ENCODE data around the gene LCN15.

LCN15 gene

GRCh38 chr9:136759001-136759400 is 5.3 kb downstream of the LCN15 start:
- no peak for ATAC-seq
- TF ChIP-seq, protein P1, sequence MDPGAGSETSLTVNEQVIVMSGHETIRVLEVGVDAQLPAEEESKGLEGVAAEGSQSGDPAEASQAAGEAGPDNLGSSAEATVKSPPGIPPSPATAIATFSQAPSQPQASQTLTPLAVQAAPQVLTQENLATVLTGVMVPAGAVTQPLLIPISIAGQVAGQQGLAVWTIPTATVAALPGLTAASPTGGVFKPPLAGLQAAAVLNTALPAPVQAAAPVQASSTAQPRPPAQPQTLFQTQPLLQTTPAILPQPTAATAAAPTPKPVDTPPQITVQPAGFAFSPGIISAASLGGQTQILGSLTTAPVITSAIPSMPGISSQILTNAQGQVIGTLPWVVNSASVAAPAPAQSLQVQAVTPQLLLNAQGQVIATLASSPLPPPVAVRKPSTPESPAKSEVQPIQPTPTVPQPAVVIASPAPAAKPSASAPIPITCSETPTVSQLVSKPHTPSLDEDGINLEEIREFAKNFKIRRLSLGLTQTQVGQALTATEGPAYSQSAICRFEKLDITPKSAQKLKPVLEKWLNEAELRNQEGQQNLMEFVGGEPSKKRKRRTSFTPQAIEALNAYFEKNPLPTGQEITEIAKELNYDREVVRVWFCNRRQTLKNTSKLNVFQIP (CRISPR knock-in tag; IDR thresholded peaks at IDR 0.05; ENCODE audit: borderline replicate concordance, low read depth) = no peak
- TF ChIP-seq ZNF565 (CRISPR knock-in tag; conservative IDR thresholded peaks at IDR 0.05; ENCODE audit: low read depth) (no peak), BACH2 (CRISPR knock-in tag; IDR thresholded peaks at IDR 0.05; ENCODE audit: borderline replicate concordance) (no peak), TOX (CRISPR knock-in tag; IDR thresholded peaks at IDR 0.05; ENCODE audit: borderline replicate concordance) (no peak), CSDC2 (CRISPR knock-in tag; IDR thresholded peaks at IDR 0.05) (no peak), ZFP30 (CRISPR knock-in tag; IDR thresholded peaks at IDR 0.05) (no peak), RARB (CRISPR knock-in tag; IDR thresholded peaks at IDR 0.05) (no peak), TCF4 (CRISPR knock-in tag; IDR thresholded peaks at IDR 0.05; ENCODE audit: borderline replicate concordance) (no peak), ISL1 (CRISPR knock-in tag; IDR thresholded peaks at IDR 0.05) (no peak), TSHZ2 (CRISPR knock-in tag; IDR thresholded peaks at IDR 0.05) (no peak), ZC3H10 (CRISPR knock-in tag; IDR thresholded peaks at IDR 0.05) (no peak), GLIS3 (CRISPR knock-in tag; IDR thresholded peaks at IDR 0.05) (no peak)

DNA sequence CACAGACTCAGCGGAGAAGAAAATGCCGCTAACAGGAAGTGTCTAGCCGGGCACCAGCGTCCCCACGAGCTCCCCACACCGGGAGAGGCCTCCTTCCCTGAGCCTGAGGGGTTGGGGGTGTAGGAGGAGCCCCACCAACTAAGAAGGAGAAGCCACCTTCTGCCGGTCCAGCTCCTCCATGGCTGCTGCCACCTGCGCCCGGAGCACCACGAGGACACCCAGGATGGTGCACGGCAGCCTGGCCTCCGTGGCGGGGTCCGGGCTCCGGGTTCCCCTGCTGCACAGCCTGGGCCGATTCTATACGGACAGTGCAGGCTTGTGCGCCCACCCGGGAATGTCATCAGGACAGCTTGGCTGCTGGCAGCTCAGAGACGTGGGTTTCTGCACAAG is 6.6 kb downstream of the LCN15 start:
- TF ChIP-seq TCF4 (CRISPR knock-in tag; IDR thresholded peaks at IDR 0.05; ENCODE audit: borderline replicate concordance) = no peak
- no peak for TF ChIP-seq SNAI2 (CRISPR knock-in tag; IDR thresholded peaks at IDR 0.05)
- no peak for TF ChIP-seq TOX (CRISPR knock-in tag; IDR thresholded peaks at IDR 0.05; ENCODE audit: borderline replicate concordance)
- no peak for TF ChIP-seq CREB5 (CRISPR knock-in tag; IDR thresholded peaks at IDR 0.05; ENCODE audit: low read depth)
- no peak for TF ChIP-seq ZC3H10 (CRISPR knock-in tag; IDR thresholded peaks at IDR 0.05)
- no peak for TF ChIP-seq ARNTL (CRISPR knock-in tag; IDR thresholded peaks at IDR 0.05; ENCODE audit: borderline replicate concordance, low read depth)
- TF ChIP-seq ZNF8 (CRISPR knock-in tag; IDR thresholded peaks at IDR 0.05) = no peak
- TF ChIP-seq, protein P2, sequence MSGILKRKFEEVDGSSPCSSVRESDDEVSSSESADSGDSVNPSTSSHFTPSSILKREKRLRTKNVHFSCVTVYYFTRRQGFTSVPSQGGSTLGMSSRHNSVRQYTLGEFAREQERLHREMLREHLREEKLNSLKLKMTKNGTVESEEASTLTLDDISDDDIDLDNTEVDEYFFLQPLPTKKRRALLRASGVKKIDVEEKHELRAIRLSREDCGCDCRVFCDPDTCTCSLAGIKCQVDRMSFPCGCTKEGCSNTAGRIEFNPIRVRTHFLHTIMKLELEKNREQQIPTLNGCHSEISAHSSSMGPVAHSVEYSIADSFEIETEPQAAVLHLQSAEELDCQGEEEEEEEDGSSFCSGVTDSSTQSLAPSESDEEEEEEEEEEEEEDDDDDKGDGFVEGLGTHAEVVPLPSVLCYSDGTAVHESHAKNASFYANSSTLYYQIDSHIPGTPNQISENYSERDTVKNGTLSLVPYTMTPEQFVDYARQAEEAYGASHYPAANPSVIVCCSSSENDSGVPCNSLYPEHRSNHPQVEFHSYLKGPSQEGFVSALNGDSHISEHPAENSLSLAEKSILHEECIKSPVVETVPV (CRISPR knock-in tag; IDR thresholded peaks at IDR 0.05) = no peak
- TF ChIP-seq PPARA (CRISPR knock-in tag; IDR thresholded peaks at IDR 0.05; ENCODE audit: borderline replicate concordance) = no peak
- no peak for TF ChIP-seq ISL1 (CRISPR knock-in tag; IDR thresholded peaks at IDR 0.05)
- no peak for TF ChIP-seq ZFP3 (CRISPR knock-in tag; IDR thresholded peaks at IDR 0.05)
- TF ChIP-seq ZNF565 (CRISPR knock-in tag; conservative IDR thresholded peaks at IDR 0.05; ENCODE audit: low read depth) = no peak
- TF ChIP-seq, protein P3, sequence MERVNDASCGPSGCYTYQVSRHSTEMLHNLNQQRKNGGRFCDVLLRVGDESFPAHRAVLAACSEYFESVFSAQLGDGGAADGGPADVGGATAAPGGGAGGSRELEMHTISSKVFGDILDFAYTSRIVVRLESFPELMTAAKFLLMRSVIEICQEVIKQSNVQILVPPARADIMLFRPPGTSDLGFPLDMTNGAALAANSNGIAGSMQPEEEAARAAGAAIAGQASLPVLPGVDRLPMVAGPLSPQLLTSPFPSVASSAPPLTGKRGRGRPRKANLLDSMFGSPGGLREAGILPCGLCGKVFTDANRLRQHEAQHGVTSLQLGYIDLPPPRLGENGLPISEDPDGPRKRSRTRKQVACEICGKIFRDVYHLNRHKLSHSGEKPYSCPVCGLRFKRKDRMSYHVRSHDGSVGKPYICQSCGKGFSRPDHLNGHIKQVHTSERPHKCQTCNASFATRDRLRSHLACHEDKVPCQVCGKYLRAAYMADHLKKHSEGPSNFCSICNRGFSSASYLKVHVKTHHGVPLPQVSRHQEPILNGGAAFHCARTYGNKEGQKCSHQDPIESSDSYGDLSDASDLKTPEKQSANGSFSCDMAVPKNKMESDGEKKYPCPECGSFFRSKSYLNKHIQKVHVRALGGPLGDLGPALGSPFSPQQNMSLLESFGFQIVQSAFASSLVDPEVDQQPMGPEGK (CRISPR knock-in tag; IDR thresholded peaks at IDR 0.05; ENCODE audit: borderline replicate concordance) = no peak
- TF ChIP-seq RARB (CRISPR knock-in tag; IDR thresholded peaks at IDR 0.05) = no peak
- TF ChIP-seq GLIS3 (CRISPR knock-in tag; IDR thresholded peaks at IDR 0.05) = no peak
- TF ChIP-seq ZFP30 (CRISPR knock-in tag; IDR thresholded peaks at IDR 0.05) = no peak
- no peak for TF ChIP-seq ZNF70 (CRISPR knock-in tag; IDR thresholded peaks at IDR 0.05)
- TF ChIP-seq, protein P1 (CRISPR knock-in tag; IDR thresholded peaks at IDR 0.05; ENCODE audit: borderline replicate concordance, low read depth) = no peak
- TF ChIP-seq TSHZ2 (CRISPR knock-in tag; IDR thresholded peaks at IDR 0.05) = no peak
- no peak for TF ChIP-seq ESRRG (CRISPR knock-in tag; IDR thresholded peaks at IDR 0.05)
- no peak for ATAC-seq

All from SK-N-SH treated with all-trans-retinoic acid at 6 μM for 48 hours (cell line).